MM.1S (cell line): ENCODE measurements around the gene RASIP1.

Experiments
- DNase-seq: peaks from one replicate; pipeline ENCODE4 v3.0.0-alpha.2; 2015
- H2AFZ ChIP-seq: fragments of 300-600 bp; sonication (generic); 2 replicates; pipeline ENCODE4 v1.6.0; 2016; ENCODE audit warnings: antibody characterized with exemption, low read length
- H3F3A ChIP-seq: fragments of 300-600 bp; sonication (generic); 2 replicates; pipeline ENCODE4 v1.6.1; 2016; ENCODE audit warnings: mild to moderate bottlenecking, antibody characterized with exemption, low read length, moderate library complexity, mixed read lengths; ENCODE audit not compliant: insufficient read depth
- H3K27ac ChIP-seq: fragments of 300-600 bp; sonication (generic); 2 replicates; pipeline ENCODE4 v1.5.1; 2016; ENCODE audit warnings: mild to moderate bottlenecking, low read length
- H3K27me3 ChIP-seq: fragments of 300-600 bp; sonication (generic); replicated peaks from 2 replicates; pipeline ENCODE4 v1.6.0; 2016; ENCODE audit warnings: low read length; ENCODE audit not compliant: insufficient read depth
- H3K36me3 ChIP-seq: fragments of 300-600 bp; sonication (generic); replicated peaks from 2 replicates; pipeline ENCODE4 v1.6.1; 2016; ENCODE audit warnings: mild to moderate bottlenecking, low read length, mixed read lengths; ENCODE audit not compliant: insufficient read depth
- H3K4me1 ChIP-seq: fragments of 300-600 bp; sonication (generic); 2 replicates; pipeline ENCODE4 v1.6.1; 2016; ENCODE audit warnings: low read length, mixed read lengths
- H3K4me2 ChIP-seq: fragments of 300-600 bp; sonication (generic); 2 replicates; pipeline ENCODE4 v1.6.0; 2016; ENCODE audit warnings: low read depth, low read length
- H3K4me3 ChIP-seq: fragments of 300-600 bp; sonication (generic); 2 replicates; pipeline ENCODE4 v1.5.1; 2016; ENCODE audit warnings: low read length, mixed read lengths
- H3K79me2 ChIP-seq: fragments of 300-600 bp; sonication (generic); 2 replicates; pipeline ENCODE4 v1.6.1; 2016; ENCODE audit warnings: mixed run types, low read length, mixed read lengths
- H3K9ac ChIP-seq: fragments of 300-600 bp; sonication (generic); 2 replicates; pipeline ENCODE4 v1.6.1; 2016; ENCODE audit warnings: low read length, mixed read lengths
- H3K9me2 ChIP-seq: fragments of 300-600 bp; sonication (generic); replicated peaks from 2 replicates; pipeline ENCODE4 v1.6.1; 2016; ENCODE audit warnings: mild to moderate bottlenecking, low read length, mixed read lengths; ENCODE audit not compliant: insufficient read depth
- H3K9me3 ChIP-seq: fragments of 300-600 bp; sonication (generic); replicated peaks from 2 replicates; pipeline ENCODE4 v1.6.1; 2016; ENCODE audit warnings: mild to moderate bottlenecking, low read length, mixed read lengths; ENCODE audit not compliant: insufficient read depth
- H4K20me1 ChIP-seq: fragments of 300-600 bp; sonication (generic); 2 replicates; pipeline ENCODE4 v1.6.1; 2016; ENCODE audit warnings: mild to moderate bottlenecking, low read length, moderate library complexity, mixed read lengths; ENCODE audit not compliant: insufficient read depth
- EZH2 ChIP-seq: fragments of 300-600 bp; sonication (generic); optimal IDR thresholded peaks from 2 replicates; pipeline ENCODE3; 2017; ENCODE audit warnings: low read depth, mild to moderate bottlenecking, antibody characterized with exemption, low read length, mixed read lengths
- EZH2phosphoT487 ChIP-seq: fragments of 300-600 bp; sonication (generic); IDR thresholded peaks from 2 replicates; pipeline ENCODE4 v1.6.1; 2018; ENCODE audit warnings: antibody characterized with exemption, low read length
- TF ChIP-seq, protein P1 (sequence below): fragments of 300-600 bp; sonication (generic); IDR thresholded peaks from 2 replicates; pipeline ENCODE4 v1.5.1; 2016; ENCODE audit warnings: antibody characterized with exemption, low read length, mixed read lengths

Gene RASIP1

DNA sequence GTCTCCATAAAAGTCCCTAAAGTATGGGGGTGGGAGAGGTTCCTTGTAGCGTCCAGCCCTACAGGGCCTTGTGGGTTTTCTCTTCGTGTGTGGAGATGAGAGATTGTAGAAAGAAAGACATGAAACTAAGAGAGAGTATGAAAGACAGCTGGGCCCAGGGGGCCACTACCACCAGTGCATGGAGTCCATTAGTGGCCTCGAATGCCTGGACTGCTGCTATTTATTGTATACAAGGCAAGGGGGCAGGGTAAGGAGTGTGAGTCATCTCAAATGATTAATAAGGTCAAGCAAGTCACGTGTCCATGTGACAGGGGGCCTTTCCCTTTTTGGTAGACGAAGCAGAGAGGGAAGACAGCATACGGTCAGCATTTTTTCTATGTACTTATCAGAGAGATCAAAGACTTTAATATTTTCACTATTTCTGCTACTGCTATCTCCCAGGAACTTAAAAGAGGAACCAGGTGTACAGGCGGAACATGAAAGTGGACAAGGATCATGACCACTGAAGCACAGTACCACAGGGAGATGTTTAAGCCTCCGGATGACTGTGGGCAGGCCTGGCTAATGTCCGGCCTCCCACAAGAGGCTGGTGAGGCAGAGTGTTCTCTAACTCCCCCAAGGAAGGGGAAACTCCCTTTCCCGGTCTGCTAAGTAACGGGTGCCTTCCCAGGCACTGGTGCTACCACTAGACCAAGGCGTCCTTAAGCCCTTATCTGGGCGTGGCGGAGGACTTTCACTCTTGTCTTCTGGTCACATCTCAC is 40.4 kb upstream of the RASIP1 start:
- no peak overlapping the region for H2AFZ ChIP-seq

GRCh38 chr19:48779636-48780035 is 39.2 kb upstream of the RASIP1 start:
- no peak for TF ChIP-seq EZH2
- TF ChIP-seq, protein P1, sequence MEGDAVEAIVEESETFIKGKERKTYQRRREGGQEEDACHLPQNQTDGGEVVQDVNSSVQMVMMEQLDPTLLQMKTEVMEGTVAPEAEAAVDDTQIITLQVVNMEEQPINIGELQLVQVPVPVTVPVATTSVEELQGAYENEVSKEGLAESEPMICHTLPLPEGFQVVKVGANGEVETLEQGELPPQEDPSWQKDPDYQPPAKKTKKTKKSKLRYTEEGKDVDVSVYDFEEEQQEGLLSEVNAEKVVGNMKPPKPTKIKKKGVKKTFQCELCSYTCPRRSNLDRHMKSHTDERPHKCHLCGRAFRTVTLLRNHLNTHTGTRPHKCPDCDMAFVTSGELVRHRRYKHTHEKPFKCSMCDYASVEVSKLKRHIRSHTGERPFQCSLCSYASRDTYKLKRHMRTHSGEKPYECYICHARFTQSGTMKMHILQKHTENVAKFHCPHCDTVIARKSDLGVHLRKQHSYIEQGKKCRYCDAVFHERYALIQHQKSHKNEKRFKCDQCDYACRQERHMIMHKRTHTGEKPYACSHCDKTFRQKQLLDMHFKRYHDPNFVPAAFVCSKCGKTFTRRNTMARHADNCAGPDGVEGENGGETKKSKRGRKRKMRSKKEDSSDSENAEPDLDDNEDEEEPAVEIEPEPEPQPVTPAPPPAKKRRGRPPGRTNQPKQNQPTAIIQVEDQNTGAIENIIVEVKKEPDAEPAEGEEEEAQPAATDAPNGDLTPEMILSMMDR: no peak
- no peak for DNase-seq
- no peaks in the 10 kb centered on the region for H4K20me1 ChIP-seq

More for the DNA sequence above, 40.4 kb upstream of the RASIP1 start:
- no peak overlapping the region for H3K9ac ChIP-seq
- no peaks in the 10 kb centered on the region for H3K36me3 ChIP-seq
- H3K4me3 ChIP-seq: no peak overlapping the region
- no peaks in the 10 kb centered on the region for H4K20me1 ChIP-seq
- H3K9me3 ChIP-seq: no peaks in the 10 kb centered on the region
- DNase-seq: peak; percentile 18
- peaks cover 73% of the 10 kb centered on the region for H3K27me3 ChIP-seq
- H3K9me2 ChIP-seq: no peaks in the 10 kb centered on the region
- H3K79me2 ChIP-seq: no peaks in the 10 kb centered on the region
- TF ChIP-seq, protein P1: no peak
- no peak for TF ChIP-seq EZH2phosphoT487
- TF ChIP-seq EZH2: no peak
- no peak overlapping the region for H3K27ac ChIP-seq
- peaks cover 9% of the 10 kb centered on the region for H3K4me1 ChIP-seq
- H3K4me2 ChIP-seq: 0 out of 2 replicates have a peak overlapping the region, but pooled peaks have one; percentile 13
- H3F3A ChIP-seq: 0 out of 2 replicates have a peak, but pooled peaks cover 4% of the 10 kb centered on the region

DNA sequence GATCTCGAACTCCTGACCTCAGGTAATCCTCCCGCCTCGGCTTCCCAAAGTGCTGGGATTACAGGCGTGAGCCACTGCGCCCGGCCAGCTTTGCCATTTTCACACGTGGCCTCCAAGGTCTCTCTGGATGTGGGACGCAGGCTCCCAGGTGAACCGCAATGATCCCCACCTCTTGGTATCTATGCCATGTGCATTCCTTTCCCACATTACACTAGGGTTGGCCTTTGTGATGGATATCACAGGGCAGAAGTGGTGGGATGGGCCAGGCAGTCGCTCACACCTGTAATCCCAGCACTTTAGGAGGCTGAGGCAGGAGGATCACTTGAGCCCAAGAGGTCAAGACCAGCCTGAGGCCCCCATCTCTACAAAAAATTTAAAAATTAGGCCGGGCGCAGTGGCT is 37.3 kb upstream of the RASIP1 start:
- no peaks in the 10 kb centered on the region for H3K79me2 ChIP-seq
- no peaks in the 10 kb centered on the region for H3K9me3 ChIP-seq
- no peak overlapping the region for H3K4me3 ChIP-seq
- H3K9ac ChIP-seq: no peak overlapping the region
- no peaks in the 10 kb centered on the region for H3K9me2 ChIP-seq
- H3K4me2 ChIP-seq: no peak overlapping the region
- H3K36me3 ChIP-seq: no peaks in the 10 kb centered on the region
- no peak overlapping the region for H3K27ac ChIP-seq
- no peak for DNase-seq
- H3F3A ChIP-seq: 0 out of 2 replicates have a peak, but pooled peaks cover 4% of the 10 kb centered on the region
- TF ChIP-seq, protein P1: no peak
- TF ChIP-seq EZH2 (no peak), EZH2phosphoT487 (no peak)
- no peak overlapping the region for H2AFZ ChIP-seq
- peaks cover 9% of the 10 kb centered on the region for H3K4me1 ChIP-seq
- no peaks in the 10 kb centered on the region for H4K20me1 ChIP-seq
- H3K27me3 ChIP-seq: peaks cover 49% of the 10 kb centered on the region

More at GRCh38 chr19:48779636-48780035, 39.2 kb upstream of the RASIP1 start:
- Histone ChIP-seq H3K9ac (no peak overlapping the region), H3K4me2 (no peak overlapping the region), H2AFZ (no peak overlapping the region), H3K9me3 (no peaks in the 10 kb centered on the region), H3K36me3 (no peaks in the 10 kb centered on the region), H3F3A (0 out of 2 replicates have a peak, but pooled peaks cover 4% of the 10 kb centered on the region), H3K9me2 (no peaks in the 10 kb centered on the region), H3K4me1 (peaks cover 9% of the 10 kb centered on the region), H3K79me2 (no peaks in the 10 kb centered on the region), H3K27me3 (peaks cover 62% of the 10 kb centered on the region), H3K4me3 (no peak overlapping the region), H3K27ac (no peak overlapping the region)
